CD14-positive monocyte (primary cell): Measurements from ENCODE around the gene MARCHF9. TPM values are rescaled to one million over a fixed set of nuclear protein-coding genes. Genes with fewer than 3 reads are reported as not detected.

ENCODE experiments used
- DNase-seq, 3 donors: peaks; one replicate each; pipeline ENCODE4 v3.0.0-alpha.2; 2011 to 2022
- H2AFZ ChIP-seq: 2 replicates; pipeline ENCODE4 v1.6.0; 2012; ENCODE audit warnings: mild to moderate bottlenecking, low read depth, low read length, inconsistent platforms; ENCODE audit not compliant: insufficient read depth, poor library complexity, severe bottlenecking
- H3K27ac ChIP-seq, 2 donors: 1 replicate in 1 of 2; 2 replicates in 1 of 2; pipeline ENCODE4 v1.5.1; 2012 to 2013; ENCODE audit warnings: low read length in 2 of 2, control low read depth in 1 of 2, inconsistent platforms in 1 of 2, low read depth in 1 of 2, mild to moderate bottlenecking in 1 of 2
- H3K27me3 ChIP-seq, 2 donors: one replicate each; pipeline versions ENCODE4 v1.6.0 to v1.6.1; 2011 to 2013; ENCODE audit warnings: low read length in 2 of 2; ENCODE audit not compliant: control insufficient read depth in 2 of 2, insufficient read depth in 2 of 2
- H3K36me3 ChIP-seq, 2 donors: replicated peaks in 1 of 2; 1 replicate in 1 of 2; 2 replicates in 1 of 2; pipeline versions ENCODE4 v1.5.1 to v1.6.1; 2012 to 2013; ENCODE audit warnings: low read length in 2 of 2, control low read depth in 1 of 2, inconsistent platforms in 1 of 2, mild to moderate bottlenecking in 1 of 2; ENCODE audit not compliant: insufficient read depth in 2 of 2, control insufficient read depth in 1 of 2
- H3K4me1 ChIP-seq, 2 donors: 1 replicate in 1 of 2; 2 replicates in 1 of 2; pipeline versions ENCODE4 v1.5.1 to v1.6.1; 2012 to 2013; ENCODE audit warnings: low read length in 2 of 2, control low read depth in 1 of 2, inconsistent platforms in 1 of 2, mild to moderate bottlenecking in 1 of 2, moderate library complexity in 1 of 2; ENCODE audit not compliant: insufficient read depth in 2 of 2, control insufficient read depth in 1 of 2
- H3K4me2 ChIP-seq: replicated peaks from 2 replicates; pipeline ENCODE3; 2012; ENCODE audit warnings: low read length, moderate library complexity, mild to moderate bottlenecking; ENCODE audit not compliant: poor library complexity, severe bottlenecking; ENCODE audit errors: extremely low read depth
- H3K4me3 ChIP-seq, 3 experiments: fragments of 200-600 bp in 1 of 3; sonication (generic) in 1 of 3; replicated peaks in 1 of 3; 1 replicate in 2 of 3; 2 replicates in 1 of 3; pipeline ENCODE4 v1.5.1; 2011 to 2013; ENCODE audit warnings: low read length in 3 of 3, mild to moderate bottlenecking in 3 of 3, control low read depth in 2 of 3, low read depth in 2 of 3, inconsistent platforms in 1 of 3, moderate library complexity in 1 of 3
- H3K79me2 ChIP-seq: 2 replicates; pipeline ENCODE4 v1.6.0; 2012; ENCODE audit warnings: mild to moderate bottlenecking, control low read depth, inconsistent platforms, low read length, moderate library complexity; ENCODE audit not compliant: insufficient read depth
- H3K9ac ChIP-seq: 2 replicates; pipeline ENCODE4 v1.6.0; 2017; ENCODE audit warnings: low read length, mild to moderate bottlenecking; ENCODE audit not compliant: insufficient read depth, poor library complexity, severe bottlenecking
- H3K9me3 ChIP-seq, 2 donors: replicated peaks in 1 of 2; 1 replicate in 1 of 2; 2 replicates in 1 of 2; pipeline versions ENCODE4 v1.5.1 to v1.6.1; 2012 to 2013; ENCODE audit warnings: low read length in 2 of 2, control low read depth in 1 of 2; ENCODE audit not compliant: control insufficient read depth in 1 of 2, insufficient read depth in 1 of 2
- H4K20me1 ChIP-seq: 2 replicates; pipeline ENCODE4 v1.6.0; 2012; ENCODE audit warnings: mild to moderate bottlenecking, low read length, control low read depth, moderate library complexity; ENCODE audit not compliant: insufficient read depth
- H3K27ac Mint-ChIP-seq, 7 donors: one replicate each; pipeline ENCODE4 v1.8.0; 2020; ENCODE audit warnings: mild to moderate bottlenecking in 7 of 7, mixed read lengths in 7 of 7, moderate library complexity in 6 of 7, inconsistent platforms in 2 of 7
- H3K27me3 Mint-ChIP-seq, 3 donors: one replicate each; pipeline ENCODE4 v1.8.0; 2021 to 2022; ENCODE audit warnings: low read depth in 3 of 3, mild to moderate bottlenecking in 3 of 3, mixed read lengths in 3 of 3, moderate library complexity in 3 of 3, inconsistent platforms in 1 of 3
- H3K36me3 Mint-ChIP-seq, 2 donors: one replicate each; pipeline ENCODE4 v1.8.0; 2020; ENCODE audit warnings: mixed read lengths in 2 of 2, inconsistent platforms in 1 of 2, mild to moderate bottlenecking in 1 of 2
- H3K4me1 Mint-ChIP-seq: one replicate; pipeline ENCODE4 v1.8.0; 2020; ENCODE audit warnings: mild to moderate bottlenecking, mixed read lengths
- H3K4me3 Mint-ChIP-seq, 2 donors: one replicate each; pipeline ENCODE4 v1.8.0; 2020; ENCODE audit warnings: mild to moderate bottlenecking in 2 of 2, mixed read lengths in 2 of 2, moderate library complexity in 1 of 2
- H3K9me3 Mint-ChIP-seq, 7 donors: one replicate each; pipeline ENCODE4 v1.8.0; 2020 to 2022; ENCODE audit warnings: mixed read lengths in 7 of 7, mild to moderate bottlenecking in 6 of 7, moderate library complexity in 6 of 7, inconsistent platforms in 2 of 7
- WGBS: methylation state at CpG from one replicate; pipeline ENCODE4 v1.1.5; 2013; ENCODE audit warnings: missing lambda C conversion rate; ENCODE audit not compliant: insufficient coverage; 5-methylcytosine and 5-hydroxymethylcytosine counted together
- intact Hi-C, 2 donors: fragments of 100-400 bp; cut with micrococcal nuclease; formaldehyde crosslinking; loops; one replicate each; pipeline versions ENCODE4 v1.15.0 to v1.15.1; 2023
- polyA plus RNA-seq, 3 donors: library from polyadenylated mRNA; depleted of rRNA in 1 of 3; unstranded in 2 of 3; stranded (reverse) in 1 of 3; fragments of 300-500 nt in 2 of 3; fragments of >200 nt in 1 of 3; fragmentation: Illumina TruSeq in 2 of 3; gene quantifications; 1 replicate in 2 of 3; 2 replicates in 1 of 3; pipeline ENCODE4 v1.2.3, GENCODE V29; 2012 to 2021
- TF ChIP-seq, protein P1 (sequence below): fragments of 200-600 bp; IDR thresholded peaks from one replicate; pipeline ENCODE4 v1.8.0; 2022; ENCODE audit warnings: antibody characterized with exemption, mild to moderate bottlenecking

The MARCHF9 gene
- polyA plus RNA-seq, 3 donors, result 0.14 to 9.5 (median 0.23) TPM

DNA sequence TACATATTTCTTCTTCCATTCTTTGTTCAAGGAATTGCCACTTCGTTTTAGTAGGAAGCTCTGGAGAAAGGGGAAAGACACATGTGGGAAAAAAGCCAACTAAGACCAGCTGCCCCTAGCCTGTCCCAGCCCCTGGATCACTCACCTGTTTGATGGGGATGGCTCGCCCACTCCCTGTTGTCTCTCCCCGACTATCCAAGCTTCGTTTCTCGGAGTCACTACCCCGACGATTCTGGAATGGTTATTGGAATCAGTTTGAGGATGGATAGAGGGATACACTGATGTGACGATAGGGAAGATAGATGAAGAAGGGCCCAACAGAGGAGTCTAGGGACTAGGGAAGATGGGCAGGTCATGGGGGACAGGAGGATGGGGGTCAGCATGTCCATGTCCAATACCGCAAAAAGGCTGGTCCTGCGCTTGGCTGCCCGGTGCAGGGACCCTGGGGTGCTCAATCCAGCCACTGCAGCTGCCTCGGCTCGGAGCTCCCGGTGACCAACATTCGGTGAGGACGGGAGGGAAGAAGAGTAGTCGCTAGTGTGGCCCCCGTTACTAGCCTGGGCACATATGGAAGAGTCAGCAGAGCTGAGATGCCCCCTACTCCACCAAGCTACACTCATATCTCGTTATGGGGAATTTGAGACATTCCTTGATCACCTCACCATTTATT is 23.4 kb upstream of the MARCHF9 start:
- TF ChIP-seq, protein P1, sequence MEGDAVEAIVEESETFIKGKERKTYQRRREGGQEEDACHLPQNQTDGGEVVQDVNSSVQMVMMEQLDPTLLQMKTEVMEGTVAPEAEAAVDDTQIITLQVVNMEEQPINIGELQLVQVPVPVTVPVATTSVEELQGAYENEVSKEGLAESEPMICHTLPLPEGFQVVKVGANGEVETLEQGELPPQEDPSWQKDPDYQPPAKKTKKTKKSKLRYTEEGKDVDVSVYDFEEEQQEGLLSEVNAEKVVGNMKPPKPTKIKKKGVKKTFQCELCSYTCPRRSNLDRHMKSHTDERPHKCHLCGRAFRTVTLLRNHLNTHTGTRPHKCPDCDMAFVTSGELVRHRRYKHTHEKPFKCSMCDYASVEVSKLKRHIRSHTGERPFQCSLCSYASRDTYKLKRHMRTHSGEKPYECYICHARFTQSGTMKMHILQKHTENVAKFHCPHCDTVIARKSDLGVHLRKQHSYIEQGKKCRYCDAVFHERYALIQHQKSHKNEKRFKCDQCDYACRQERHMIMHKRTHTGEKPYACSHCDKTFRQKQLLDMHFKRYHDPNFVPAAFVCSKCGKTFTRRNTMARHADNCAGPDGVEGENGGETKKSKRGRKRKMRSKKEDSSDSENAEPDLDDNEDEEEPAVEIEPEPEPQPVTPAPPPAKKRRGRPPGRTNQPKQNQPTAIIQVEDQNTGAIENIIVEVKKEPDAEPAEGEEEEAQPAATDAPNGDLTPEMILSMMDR, result no peak
- H3K27me3 ChIP-seq, result no peaks in the 10 kb centered on the region
- no peak overlapping the region for H3K4me2 ChIP-seq
- H3K9me3 ChIP-seq, result peaks cover 0 to 9% of the 10 kb centered on the region in 2 donors
- H3K27me3 Mint-ChIP-seq, result peaks cover 0 to 1% (median 0%) of the 10 kb centered on the region in 3 donors
- intact Hi-C loops, result no loop called here
- peaks cover 71 to 81% of the 10 kb centered on the region in 2 donors for H3K36me3 ChIP-seq
- no peaks in the 10 kb centered on the region for H3K79me2 ChIP-seq
- no peak for DNase-seq
- H3K4me3 ChIP-seq, result no peak overlapping the region
- peaks cover 0 to 9% (median 7%) of the 10 kb centered on the region in 7 donors for H3K9me3 Mint-ChIP-seq
- no peak overlapping the region for H3K4me3 Mint-ChIP-seq
- H3K27ac Mint-ChIP-seq, result no peak overlapping the region
- no peak overlapping the region for H3K9ac ChIP-seq
- no peaks in the 10 kb centered on the region for H3K4me1 ChIP-seq
- peaks cover 65 to 80% of the 10 kb centered on the region in 2 donors for H3K36me3 Mint-ChIP-seq
- H4K20me1 ChIP-seq, result no peaks in the 10 kb centered on the region
- no peak overlapping the region for H2AFZ ChIP-seq
- no peaks in the 10 kb centered on the region for H3K4me1 Mint-ChIP-seq
- WGBS, result 98% methylated on average over 7 of the region's 19 CpGs
- no peak overlapping the region for H3K27ac ChIP-seq

DNA sequence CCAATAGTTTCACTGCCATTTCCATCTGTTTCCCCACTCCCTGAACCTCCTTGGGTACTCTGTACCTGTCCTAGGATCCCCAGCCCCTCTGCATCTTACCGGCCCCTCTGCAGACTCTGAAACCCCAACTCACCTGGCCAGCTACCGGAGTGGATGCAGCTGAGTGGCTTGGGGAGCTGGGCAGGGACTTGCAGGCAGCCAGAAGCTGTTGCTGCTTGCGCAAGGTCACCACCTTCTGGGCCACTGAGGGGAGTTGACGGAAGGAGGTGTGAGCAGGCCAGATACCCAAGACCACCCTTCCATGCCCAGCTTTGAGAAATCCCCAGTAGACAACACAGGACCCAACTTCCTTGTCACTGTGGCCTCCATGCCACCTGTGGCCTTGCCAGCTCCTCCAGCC is 22.6 kb upstream of the MARCHF9 start:
- peaks cover 0 to 5% (median 2%) of the 10 kb centered on the region in 7 donors for H3K9me3 Mint-ChIP-seq
- no peak overlapping the region for H3K4me3 Mint-ChIP-seq
- Histone ChIP-seq H3K4me1 (no peaks in the 10 kb centered on the region), H3K9ac (no peak overlapping the region), H3K79me2 (no peaks in the 10 kb centered on the region), H3K27ac (no peak overlapping the region), H4K20me1 (no peaks in the 10 kb centered on the region), H3K9me3 (peaks cover 0 to 3% of the 10 kb centered on the region in 2 donors), H3K27me3 (no peaks in the 10 kb centered on the region), H2AFZ (no peak overlapping the region), H3K4me2 (no peak overlapping the region), H3K4me3 (no peak overlapping the region), H3K36me3 (peaks cover 66 to 81% of the 10 kb centered on the region in 2 donors)
- H3K27me3 Mint-ChIP-seq, result peaks cover 0 to 1% (median 0%) of the 10 kb centered on the region in 3 donors
- H3K27ac Mint-ChIP-seq, result peak overlapping the region in 5 of 7 donors; percentile 21 to 74 (median 46)
- 90% methylated on average over 2 of the region's 4 CpGs for WGBS
- intact Hi-C loops, result no loop called here
- peaks cover 69 to 80% of the 10 kb centered on the region in 2 donors for H3K36me3 Mint-ChIP-seq
- no peak for DNase-seq
- no peaks in the 10 kb centered on the region for H3K4me1 Mint-ChIP-seq
- TF ChIP-seq, protein P1, result no peak
